Measurements from ENCODE around the gene PDIA4. TPM values are rescaled to one million over a fixed set of nuclear protein-coding genes. Genes with fewer than 3 reads are reported as not detected.

PDIA4 gene
- total and polyA plus RNA-seq, 2 donors (not counting 1 experiment from before 2014, with no cell fraction given), result 210 to 266 TPM

DNA sequence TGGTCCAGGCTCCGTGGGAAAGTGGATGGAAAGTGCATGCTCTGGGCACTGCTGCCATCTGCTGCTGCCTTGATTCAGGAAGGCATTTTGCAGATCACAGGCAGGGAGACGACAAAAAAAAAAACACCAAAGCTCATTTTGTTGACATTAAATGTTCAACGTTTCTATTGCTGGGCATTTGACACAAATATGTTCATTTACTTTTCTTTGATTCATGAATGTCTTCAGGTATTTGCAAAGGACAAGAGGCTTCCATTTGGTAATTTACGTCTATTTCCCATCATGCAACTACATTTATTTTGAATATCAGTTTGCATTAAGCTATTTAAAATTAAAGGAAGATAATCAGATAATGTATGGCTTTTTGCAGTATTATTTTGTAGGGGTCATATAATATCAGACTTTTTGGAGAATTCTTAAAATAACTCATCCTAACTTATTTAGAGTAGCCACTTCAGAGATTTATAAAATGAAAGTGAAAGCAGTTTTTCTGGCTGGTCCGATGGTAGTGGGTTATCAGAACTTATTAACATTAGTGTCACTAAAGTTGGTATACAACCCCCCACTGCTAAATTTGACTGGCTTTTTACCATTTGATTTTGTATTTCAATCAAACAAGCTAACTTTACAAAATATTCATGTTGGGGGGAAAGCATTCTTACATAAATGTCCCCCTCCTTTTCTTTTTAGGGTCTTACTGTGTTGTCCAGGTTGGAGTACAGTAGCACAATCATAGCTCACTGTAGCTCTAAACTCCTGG, 65.3 kb downstream of the PDIA4 start:
- peaks cover 5% of the 10 kb centered on the region for H3K4me1 ChIP-seq (ENCODE audit: control insufficient read depth, extremely low read depth, insufficient read depth, low read length)
- no peaks in the 10 kb centered on the region for H3K9me3 ChIP-seq (ENCODE audit: control insufficient read depth, insufficient read depth, low read depth, low read length)
- peak overlapping the region; percentile 49 for H3K4me2 ChIP-seq (ENCODE audit: extremely low read depth, insufficient read depth, low read length)
- H3K27me3 ChIP-seq (ENCODE audit: control insufficient read depth, insufficient read depth, low read length), result no peaks in the 10 kb centered on the region
- TF ChIP-seq, protein P1, sequence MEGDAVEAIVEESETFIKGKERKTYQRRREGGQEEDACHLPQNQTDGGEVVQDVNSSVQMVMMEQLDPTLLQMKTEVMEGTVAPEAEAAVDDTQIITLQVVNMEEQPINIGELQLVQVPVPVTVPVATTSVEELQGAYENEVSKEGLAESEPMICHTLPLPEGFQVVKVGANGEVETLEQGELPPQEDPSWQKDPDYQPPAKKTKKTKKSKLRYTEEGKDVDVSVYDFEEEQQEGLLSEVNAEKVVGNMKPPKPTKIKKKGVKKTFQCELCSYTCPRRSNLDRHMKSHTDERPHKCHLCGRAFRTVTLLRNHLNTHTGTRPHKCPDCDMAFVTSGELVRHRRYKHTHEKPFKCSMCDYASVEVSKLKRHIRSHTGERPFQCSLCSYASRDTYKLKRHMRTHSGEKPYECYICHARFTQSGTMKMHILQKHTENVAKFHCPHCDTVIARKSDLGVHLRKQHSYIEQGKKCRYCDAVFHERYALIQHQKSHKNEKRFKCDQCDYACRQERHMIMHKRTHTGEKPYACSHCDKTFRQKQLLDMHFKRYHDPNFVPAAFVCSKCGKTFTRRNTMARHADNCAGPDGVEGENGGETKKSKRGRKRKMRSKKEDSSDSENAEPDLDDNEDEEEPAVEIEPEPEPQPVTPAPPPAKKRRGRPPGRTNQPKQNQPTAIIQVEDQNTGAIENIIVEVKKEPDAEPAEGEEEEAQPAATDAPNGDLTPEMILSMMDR (conservative IDR thresholded peaks at IDR 0.05 in 1 of 2, IDR thresholded peaks at IDR 0.05 in 1 of 2; ENCODE audit: low read depth in 1 of 2, low read length in 2 of 2), result peak; percentile 87 to 93
- no peak for TF ChIP-seq EZH2 (IDR thresholded peaks at IDR 0.05; ENCODE audit: low read length, missing control alignments)
- peak; percentile 55 to 83 for DNase-seq (ENCODE audit: low read depth in 2 of 2)
- H3K36me3 ChIP-seq (ENCODE audit: control insufficient read depth, insufficient read depth, low read length), result no peaks in the 10 kb centered on the region
- H4K20me1 ChIP-seq (ENCODE audit: control insufficient read depth, extremely low read depth, insufficient read depth, low read length), result no peaks in the 10 kb centered on the region
- peak overlapping the region; percentile 64 for H3K27ac ChIP-seq (ENCODE audit: insufficient read depth, low read length)
- peak overlapping the region; percentile 50 for H3K9ac ChIP-seq (ENCODE audit: insufficient read depth, low read length)
- H3K79me2 ChIP-seq (ENCODE audit: control insufficient read depth, insufficient read depth, low read length), result no peaks in the 10 kb centered on the region
- peak overlapping the region; percentile 90 for H2AFZ ChIP-seq (ENCODE audit: low read length)
- peak overlapping the region; percentile 66 to 98 (median 77) for H3K4me3 ChIP-seq (replicated peaks in 1 of 4; ENCODE audit: control extremely low read depth in 1 of 4, insufficient read depth in 1 of 4, low read depth in 3 of 4, low read length in 4 of 4)

DNA sequence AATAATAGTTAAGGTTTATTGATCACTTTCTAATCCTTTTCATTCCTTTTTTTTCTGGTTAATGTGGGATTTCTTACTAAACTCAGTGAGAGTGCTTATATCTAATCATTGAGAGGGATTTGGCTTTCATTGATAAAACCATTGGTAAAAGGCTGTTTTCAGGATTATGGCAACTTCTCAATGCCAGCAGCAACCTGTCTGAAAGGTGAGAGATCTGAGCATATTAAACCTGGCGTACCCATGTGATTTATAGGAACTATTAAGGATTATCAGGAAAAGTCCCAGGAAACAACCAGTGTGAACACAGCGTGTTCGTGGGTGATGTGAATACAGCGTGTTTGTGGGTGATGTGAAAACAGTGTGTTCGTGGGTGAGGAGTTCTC, 65.9 kb downstream of the PDIA4 start:
- Histone ChIP-seq H3K9ac (ENCODE audit: insufficient read depth, low read length) (no peak overlapping the region), H3K36me3 (ENCODE audit: control insufficient read depth, insufficient read depth, low read length) (no peaks in the 10 kb centered on the region), H3K27me3 (ENCODE audit: control insufficient read depth, insufficient read depth, low read length) (no peaks in the 10 kb centered on the region), H3K27ac (ENCODE audit: insufficient read depth, low read length) (no peak overlapping the region), H3K9me3 (ENCODE audit: control insufficient read depth, insufficient read depth, low read depth, low read length) (no peaks in the 10 kb centered on the region), H3K79me2 (ENCODE audit: control insufficient read depth, insufficient read depth, low read length) (no peaks in the 10 kb centered on the region), H3K4me3 (replicated peaks in 1 of 4; ENCODE audit: control extremely low read depth in 1 of 4, insufficient read depth in 1 of 4, low read depth in 3 of 4, low read length in 4 of 4) (peak overlapping the region; percentile 66 to 98 (median 77)), H3K4me1 (ENCODE audit: control insufficient read depth, extremely low read depth, insufficient read depth, low read length) (peaks cover 5% of the 10 kb centered on the region), H3K4me2 (ENCODE audit: extremely low read depth, insufficient read depth, low read length) (peak overlapping the region; percentile 49), H4K20me1 (ENCODE audit: control insufficient read depth, extremely low read depth, insufficient read depth, low read length) (no peaks in the 10 kb centered on the region), H2AFZ (ENCODE audit: low read length) (no peak overlapping the region)
- no peak for DNase-seq (ENCODE audit: low read depth in 2 of 2)
- TF ChIP-seq EZH2 (IDR thresholded peaks at IDR 0.05; ENCODE audit: low read length, missing control alignments), result no peak
- TF ChIP-seq, protein P1 (conservative IDR thresholded peaks at IDR 0.05 in 1 of 2, IDR thresholded peaks at IDR 0.05 in 1 of 2; ENCODE audit: low read depth in 1 of 2, low read length in 2 of 2), result no peak

DNA sequence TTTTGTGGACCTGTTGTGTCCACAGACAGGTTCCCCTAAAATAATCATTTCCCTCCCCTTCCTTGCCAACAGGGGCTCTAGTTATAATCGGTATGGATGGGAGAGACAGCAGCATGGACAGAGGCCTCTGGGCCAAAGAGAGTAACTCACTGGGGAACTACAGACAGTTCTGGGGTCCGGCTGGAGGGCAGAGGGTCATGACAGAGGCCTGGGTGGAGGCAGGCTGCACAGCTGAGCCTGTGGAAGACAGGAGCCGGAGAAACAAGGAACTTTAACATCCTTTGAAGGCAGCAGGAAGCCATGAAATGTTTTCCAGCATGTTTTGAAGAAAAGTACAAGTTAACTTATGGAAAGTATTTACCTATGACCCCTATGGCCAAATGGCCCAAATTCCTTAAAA, 68.6 kb downstream of the PDIA4 start:
- H3K27ac ChIP-seq (ENCODE audit: insufficient read depth, low read length), result no peak overlapping the region
- no peak for DNase-seq (ENCODE audit: low read depth in 2 of 2)
- TF ChIP-seq, protein P1 (conservative IDR thresholded peaks at IDR 0.05 in 1 of 2, IDR thresholded peaks at IDR 0.05 in 1 of 2; ENCODE audit: low read depth in 1 of 2, low read length in 2 of 2), result no peak
- TF ChIP-seq EZH2 (IDR thresholded peaks at IDR 0.05; ENCODE audit: low read length, missing control alignments), result no peak

More for the DNA sequence above, 68.6 kb downstream of the PDIA4 start:
- no peak overlapping the region for H2AFZ ChIP-seq (ENCODE audit: low read length)
- no peak overlapping the region for H3K4me3 ChIP-seq (replicated peaks in 1 of 4; ENCODE audit: control extremely low read depth in 1 of 4, insufficient read depth in 1 of 4, low read depth in 3 of 4, low read length in 4 of 4)
- no peak overlapping the region for H3K9ac ChIP-seq (ENCODE audit: insufficient read depth, low read length)
- H3K4me1 ChIP-seq (ENCODE audit: control insufficient read depth, extremely low read depth, insufficient read depth, low read length), result peaks cover 5% of the 10 kb centered on the region
- no peaks in the 10 kb centered on the region for H3K36me3 ChIP-seq (ENCODE audit: control insufficient read depth, insufficient read depth, low read length)
- H3K9me3 ChIP-seq (ENCODE audit: control insufficient read depth, insufficient read depth, low read depth, low read length), result no peaks in the 10 kb centered on the region
- H4K20me1 ChIP-seq (ENCODE audit: control insufficient read depth, extremely low read depth, insufficient read depth, low read length), result no peaks in the 10 kb centered on the region
- no peaks in the 10 kb centered on the region for H3K79me2 ChIP-seq (ENCODE audit: control insufficient read depth, insufficient read depth, low read length)
- no peak overlapping the region for H3K4me2 ChIP-seq (ENCODE audit: extremely low read depth, insufficient read depth, low read length)
- H3K27me3 ChIP-seq (ENCODE audit: control insufficient read depth, insufficient read depth, low read length), result no peaks in the 10 kb centered on the region

Data from fibroblast of lung (primary cell).